NK-92 (cell line): ENCODE data around the gene RALA.
"Not testable (repeated sequence)": the region's sequence is repeated elsewhere in the genome, so short reads cannot be mapped to it uniquely, and the experiment has no call there.

Experiments used
- DNase-seq: peaks from one replicate; lab custom pipeline; 2025; ENCODE audit not compliant: unreplicated experiment; lab: John Stamatoyannopoulos, UW

RALA gene

DNA sequence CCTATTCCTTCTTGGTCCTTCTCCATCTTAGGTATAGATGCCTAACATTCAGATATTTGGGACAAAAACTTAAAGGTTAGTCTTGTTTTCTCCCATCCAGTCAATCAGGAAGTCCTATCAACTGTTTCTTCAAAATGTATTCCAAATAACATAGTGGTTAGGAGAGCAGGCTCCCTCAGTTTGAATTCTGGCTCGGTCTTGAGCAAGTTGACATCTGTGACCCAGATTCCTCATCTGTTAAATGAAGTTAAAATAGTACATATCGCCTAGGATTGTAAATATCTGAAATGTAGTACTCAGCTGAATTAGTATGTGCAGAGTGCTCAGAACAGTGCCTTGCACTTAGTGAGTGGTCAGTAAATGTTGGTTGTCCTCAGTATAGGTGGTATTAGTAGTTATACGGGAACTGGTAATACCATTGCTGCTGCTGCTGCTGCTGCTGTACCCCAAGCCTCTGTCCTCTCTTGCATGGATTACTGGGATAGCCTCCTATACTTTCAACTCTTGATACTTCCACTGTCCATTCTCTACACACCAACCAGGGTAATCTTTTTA lies 58.6 kb downstream of the RALA start:
- no peak for DNase-seq

DNA sequence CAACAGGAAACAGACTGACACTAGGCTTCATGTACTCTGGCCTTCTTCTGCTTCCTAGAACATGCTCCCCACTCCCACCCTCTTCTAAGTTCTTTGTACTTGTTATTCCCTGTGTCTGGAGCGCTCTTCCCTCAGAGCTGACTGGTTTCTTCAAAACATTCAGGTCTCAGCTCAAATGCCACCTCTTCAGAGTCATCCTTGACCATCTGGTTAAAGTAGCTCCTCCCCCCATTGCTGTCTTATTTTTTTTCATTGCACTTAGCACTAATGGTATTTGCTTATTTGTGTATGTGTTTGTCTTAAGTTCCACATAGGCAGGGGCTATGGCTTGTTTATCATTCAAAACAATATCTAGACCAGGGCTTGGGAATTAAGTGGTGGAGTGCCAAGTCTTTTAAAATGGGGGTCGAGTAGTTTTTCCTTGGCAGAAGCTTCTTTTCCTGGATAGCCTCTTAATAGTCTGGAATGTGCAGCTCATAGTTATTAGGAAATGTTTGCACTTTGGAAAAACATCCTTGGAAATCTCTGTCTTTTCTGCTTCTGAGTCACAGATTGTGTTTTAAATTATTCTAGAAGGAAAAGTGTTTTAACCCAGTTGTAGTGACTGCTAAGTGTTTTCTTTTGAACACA lies 60.0 kb downstream of the RALA start:
- no peak for DNase-seq

DNA sequence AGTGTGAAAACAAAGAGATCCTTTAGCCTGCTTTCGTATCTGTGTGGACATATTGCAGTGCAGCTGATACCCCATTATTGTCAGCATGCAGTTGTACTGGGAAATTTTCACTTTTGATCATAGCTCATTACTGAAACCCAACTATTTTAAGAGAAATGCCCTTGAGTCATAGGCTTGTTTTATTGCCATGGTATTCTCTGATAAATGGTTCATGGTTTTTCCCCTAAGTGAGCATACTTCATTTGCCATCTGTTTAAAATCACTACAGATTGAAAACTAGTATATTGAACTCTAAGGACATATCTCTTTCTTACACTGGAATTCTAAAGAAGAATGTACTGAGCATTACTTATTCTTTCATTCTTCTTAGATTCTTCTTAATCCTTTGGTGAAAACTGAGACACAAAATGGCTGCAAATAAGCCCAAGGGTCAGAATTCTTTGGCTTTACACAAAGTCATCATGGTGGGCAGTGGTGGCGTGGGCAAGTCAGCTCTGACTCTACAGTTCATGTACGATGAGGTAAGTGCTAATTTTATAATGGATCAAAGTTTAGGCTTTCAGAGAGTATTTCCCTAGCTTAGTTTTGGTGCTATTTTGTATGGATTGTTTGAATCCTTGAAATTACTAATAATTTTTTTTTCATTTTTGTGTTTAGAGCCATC lies 63.0 kb downstream of the RALA start:
- no peak for DNase-seq

DNA sequence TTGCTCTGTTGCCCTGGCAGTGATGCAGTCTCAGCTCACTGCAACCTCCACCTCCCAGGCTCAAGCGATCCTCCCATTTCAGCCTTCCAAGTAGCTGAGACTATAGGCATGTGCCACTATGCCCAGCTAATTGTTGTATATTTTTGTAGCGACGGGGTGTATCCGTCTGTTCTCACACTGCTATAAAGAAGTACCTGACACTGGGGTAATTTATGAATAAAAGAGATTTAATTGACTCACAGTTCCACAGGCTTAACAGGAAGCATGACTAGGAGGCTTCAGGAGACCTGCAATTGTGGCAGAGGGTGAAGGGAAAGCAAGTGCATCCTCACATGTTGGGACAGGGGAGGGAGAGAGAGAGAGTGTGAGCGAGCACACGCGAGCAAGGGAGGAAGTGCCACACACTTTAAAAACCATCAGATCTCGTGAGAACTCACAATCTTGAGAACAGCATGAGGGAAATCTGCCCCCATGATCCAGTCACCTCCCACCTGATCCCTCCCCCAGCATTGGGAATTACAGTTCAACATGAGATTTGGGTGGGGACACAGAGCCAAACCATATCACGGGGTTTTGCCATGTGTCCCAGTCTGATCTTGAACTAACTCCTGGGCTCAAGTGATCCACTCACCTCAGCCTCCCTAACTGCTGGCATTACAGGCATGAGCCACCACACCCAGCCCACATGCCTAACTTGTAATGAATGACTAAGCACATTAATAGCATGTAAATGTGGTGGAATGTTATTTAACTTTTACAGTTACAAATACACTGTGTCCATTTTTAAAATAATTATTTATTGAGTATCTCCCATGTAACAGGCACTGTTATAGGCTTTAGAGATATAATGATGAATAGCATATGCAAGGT lies 65.5 kb downstream of the RALA start:
- DNase-seq: no peak

DNA sequence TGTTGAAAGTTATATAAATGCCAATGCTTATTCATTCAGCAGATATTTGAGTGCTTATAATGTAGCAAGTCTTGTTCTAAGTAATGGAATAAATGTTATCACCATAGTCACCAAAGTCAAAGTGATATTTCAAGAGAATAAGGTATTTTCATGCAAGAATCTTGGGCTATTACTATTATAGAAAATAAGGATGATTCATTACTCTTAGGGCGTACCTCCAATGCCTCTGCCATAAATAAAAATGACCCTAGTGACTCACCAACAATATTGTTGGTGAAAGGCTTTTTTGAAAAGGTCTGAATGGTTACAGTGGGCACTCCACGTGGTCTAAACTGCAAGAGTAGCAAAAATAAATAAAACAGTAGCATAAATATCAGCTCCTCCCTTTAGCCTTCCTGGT lies 68.4 kb downstream of the RALA start:
- DNase-seq: no peak

DNA sequence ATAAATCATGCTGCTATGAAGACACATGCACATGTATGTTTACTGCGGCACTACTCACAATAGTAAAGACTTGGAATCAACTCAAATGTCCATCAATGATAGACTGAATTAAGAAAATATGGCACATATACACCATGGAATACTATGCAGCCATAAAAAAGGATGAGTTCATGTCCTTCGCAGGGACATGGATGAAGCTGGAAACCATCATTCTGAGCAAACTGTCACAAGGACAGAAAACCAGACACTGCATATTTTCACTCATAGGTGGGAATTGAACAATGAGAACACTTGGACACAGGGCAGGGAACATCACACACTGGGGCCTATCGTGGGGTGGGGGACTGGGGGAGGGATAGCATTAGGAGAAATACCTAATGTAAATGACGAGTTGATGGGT lies 69.7 kb downstream of the RALA start:
- DNase-seq: not testable (repeated sequence)

DNA sequence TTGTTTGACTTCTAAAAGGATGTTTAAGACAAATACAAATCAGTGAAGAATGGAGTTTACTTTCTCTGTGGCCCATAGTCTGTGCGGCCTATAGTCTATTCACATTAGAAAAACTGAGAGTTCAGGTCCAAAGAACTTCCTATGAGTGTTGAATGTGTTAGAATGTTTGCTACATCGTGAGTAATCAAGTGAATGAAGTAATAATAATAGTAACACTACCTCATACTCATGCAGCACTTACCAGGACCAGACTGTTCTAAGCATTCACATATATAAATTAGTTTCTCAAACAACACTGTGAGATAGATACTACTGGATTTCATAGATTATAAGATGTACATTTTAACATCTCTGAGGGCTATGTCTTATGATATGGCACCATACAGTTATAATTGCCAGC lies 70.4 kb downstream of the RALA start:
- no peak for DNase-seq

DNA sequence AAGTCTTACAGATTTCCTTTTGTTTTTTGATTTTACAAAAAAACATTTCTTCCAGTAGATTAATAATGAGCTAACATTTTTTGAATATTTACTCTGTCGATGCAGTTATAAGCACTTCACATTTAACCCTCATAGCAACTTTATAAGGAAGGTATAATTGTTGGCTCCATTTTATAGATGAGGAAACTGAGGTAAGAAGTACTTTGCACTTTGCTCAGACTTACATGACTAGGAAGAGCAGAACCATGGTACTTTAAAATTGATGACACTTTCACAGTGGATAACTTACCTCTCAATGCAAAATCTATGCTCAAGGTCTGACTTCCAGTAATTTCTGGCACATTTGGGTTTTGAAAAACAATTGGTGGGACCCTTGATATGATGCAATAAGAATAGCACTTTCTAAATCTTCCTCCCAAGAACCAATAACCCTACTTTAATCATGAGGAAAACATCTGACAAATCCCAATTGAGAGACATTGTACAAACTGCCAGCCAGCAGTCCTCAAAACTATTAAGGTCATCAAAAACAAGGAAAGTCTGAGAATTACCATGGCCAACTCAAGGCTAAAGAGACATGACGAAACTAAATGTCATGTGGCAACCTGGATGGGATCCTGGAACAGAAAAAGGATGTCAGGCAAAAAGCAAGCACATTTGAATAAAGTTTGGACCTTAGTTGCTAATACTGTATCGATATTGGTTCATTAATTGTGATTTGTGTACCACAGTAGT lies 72.6 kb downstream of the RALA start:
- no peak for DNase-seq

DNA sequence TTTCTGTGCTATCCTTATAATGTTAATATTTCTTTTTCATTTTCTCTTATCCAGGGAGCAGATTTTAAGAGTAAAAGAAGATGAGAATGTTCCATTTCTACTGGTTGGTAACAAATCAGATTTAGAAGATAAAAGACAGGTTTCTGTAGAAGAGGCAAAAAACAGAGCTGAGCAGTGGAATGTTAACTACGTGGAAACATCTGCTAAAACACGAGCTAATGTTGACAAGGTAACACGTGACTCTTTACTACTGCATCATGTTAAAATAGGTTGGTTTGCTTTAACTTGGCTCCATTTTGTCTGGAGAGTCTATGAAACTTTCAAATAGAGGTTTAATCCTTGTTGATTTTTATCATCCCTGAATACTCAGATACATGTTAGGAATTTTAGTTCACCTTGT lies 73.3 kb downstream of the RALA start:
- DNase-seq: no peak

DNA sequence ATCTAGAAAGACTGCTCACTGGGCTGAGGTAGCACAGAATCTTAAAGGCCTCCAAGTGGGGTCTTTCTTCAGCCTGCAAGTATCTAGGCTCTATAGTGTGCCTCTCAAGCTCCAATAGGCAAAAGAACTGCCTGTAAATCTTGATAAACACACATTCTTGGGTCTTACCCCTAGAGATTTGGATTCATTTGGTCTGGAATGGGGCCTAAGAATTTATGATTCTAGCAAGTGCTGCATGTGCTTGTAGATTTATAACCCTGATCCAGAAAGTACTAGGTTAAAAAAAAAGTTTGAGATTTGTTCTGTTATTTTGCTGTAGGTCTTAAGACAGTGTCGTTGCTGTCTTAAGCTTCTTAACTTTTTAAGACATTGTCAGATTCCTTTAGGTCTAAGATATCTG lies 74.1 kb downstream of the RALA start:
- no peak for DNase-seq

DNA sequence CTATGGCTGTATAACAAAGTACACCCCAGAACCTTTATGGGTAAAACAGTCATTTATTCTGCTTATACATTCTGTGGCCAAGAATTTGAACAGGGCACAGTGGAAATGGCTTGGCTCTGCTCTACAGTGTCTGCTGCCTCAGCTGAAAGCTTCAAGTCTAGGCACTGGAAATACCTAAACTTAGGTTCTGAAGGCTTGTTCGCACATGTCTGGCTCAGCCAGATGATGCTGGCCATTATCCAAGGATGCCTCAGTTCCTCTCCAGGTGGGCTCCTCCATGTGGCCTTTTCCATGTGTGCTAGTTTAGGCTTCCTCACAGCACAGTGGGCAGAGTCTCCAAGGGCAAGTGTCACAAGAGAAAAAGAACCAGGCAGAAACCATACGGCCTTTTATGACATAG lies 76.8 kb downstream of the RALA start:
- no peak for DNase-seq

DNA sequence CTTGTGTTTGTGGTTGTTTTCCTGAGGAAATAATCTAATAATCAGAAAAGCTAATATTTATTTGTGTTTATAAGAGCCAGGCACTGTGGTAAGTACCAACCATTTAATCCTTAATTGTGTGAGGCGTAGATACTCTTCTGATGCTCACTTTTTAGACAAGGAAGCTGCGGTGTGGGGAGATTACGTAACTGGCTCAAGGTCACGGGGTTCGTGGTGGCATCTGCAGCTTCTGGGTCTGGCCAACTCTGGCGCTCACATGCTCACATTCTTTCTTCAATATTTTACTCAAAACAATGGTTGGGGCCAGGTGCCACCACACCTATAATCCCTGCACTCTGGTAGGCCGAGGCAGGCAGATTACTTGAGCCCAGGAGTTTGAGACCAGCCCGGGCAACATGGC lies 77.6 kb downstream of the RALA start:
- no peak for DNase-seq

DNA sequence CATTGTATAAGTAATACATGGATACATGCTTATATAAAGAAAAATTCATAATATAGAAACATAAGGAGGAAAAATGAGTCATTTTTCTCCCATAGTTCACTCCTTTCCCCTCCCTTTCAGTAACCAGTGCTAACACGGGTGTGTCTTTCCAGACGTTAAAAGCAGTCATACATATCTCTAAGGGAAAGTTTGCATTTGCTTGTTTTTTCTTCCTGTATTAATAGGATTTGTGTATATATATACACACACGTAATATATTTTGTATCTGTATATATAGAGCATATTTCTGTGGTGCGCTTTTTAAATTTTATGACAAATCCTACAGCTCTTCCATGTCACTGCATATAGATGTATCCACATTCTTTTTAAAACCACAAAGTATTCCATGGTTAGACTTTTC lies 78.8 kb downstream of the RALA start:
- no peak for DNase-seq

DNA sequence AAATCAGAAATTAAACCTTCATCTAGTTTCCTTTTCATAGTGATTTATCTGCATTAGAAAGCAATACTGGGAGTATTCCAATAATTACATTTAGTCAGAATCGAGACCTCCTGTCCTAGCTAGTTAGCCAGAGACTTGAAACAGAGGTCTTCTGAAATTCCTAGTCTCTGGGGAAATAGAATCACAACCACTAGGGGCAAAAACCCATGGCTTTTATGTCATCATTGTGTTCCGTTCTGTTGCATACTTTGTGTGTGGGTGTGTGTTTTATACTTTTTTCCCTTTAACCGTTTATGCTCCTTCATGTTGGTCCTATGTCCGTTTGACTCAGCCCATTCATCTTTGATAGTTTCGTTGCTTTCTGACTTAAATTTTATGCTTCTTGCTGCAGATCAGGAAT lies 79.8 kb downstream of the RALA start:
- no peak for DNase-seq

DNA sequence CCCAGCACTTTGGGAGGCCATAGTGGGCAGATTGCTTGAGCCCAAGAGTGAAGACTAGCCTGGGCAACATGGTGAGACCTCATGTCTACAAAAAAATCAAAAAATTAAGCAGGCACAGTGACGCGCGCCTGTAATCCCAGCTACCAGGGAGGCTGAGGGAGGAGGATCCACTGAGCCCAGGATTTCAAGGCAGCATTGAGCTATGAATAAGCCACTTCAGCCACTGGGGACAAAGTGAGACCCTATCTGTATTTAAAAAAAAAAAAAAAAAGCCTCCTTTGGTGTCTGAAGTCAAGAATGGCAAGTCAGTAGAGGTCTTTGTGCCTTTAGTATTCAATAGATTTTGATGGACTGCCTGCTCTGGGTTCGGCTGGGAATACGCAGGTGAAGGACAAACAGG lies 85.7 kb downstream of the RALA start:
- no peak for DNase-seq

DNA sequence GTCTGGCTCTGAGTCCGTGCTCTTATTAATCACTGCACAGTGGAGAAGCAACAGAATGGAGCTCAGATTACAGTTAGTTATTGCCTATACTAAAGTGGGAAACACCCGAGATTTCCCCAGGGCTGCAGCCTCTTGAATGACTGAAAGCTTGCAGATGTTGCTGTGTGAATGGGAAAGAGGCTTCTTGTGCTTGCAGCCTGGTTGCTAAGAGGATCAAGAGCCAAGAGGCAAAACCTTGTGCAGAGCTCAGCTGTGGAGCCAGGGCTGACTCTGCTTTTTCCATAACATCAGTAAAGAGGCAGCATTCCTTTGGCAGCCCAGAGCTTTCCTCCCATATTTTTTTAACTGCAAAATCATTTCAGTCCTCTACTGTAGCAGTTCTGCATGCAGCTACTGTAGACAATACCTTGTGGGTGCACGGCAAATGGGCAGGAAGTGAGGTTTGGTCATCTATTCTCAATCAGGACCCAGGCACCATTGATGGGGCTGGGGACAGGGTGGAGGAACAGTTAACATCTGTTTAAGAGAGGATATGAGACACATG lies 86.5 kb downstream of the RALA start:
- no peak for DNase-seq

DNA sequence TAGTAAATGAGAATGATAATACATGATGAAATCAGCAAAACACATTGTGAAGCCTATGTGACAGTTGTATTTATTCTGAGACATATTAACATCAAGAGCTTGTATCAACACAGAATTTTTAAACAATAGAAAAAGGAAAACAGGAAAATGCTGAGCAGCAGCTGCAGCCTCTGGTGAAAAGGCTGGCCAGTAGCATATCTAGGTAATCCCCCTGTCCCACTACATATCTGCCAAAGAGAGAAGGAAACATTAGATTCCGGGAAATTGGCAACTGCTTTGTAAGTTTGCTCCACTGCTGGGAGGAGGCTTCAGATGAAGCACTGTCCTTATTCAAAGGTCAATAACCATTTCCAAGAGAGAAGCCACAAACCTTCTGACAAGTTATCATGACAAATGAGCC lies 89.4 kb downstream of the RALA start:
- no peak for DNase-seq

DNA sequence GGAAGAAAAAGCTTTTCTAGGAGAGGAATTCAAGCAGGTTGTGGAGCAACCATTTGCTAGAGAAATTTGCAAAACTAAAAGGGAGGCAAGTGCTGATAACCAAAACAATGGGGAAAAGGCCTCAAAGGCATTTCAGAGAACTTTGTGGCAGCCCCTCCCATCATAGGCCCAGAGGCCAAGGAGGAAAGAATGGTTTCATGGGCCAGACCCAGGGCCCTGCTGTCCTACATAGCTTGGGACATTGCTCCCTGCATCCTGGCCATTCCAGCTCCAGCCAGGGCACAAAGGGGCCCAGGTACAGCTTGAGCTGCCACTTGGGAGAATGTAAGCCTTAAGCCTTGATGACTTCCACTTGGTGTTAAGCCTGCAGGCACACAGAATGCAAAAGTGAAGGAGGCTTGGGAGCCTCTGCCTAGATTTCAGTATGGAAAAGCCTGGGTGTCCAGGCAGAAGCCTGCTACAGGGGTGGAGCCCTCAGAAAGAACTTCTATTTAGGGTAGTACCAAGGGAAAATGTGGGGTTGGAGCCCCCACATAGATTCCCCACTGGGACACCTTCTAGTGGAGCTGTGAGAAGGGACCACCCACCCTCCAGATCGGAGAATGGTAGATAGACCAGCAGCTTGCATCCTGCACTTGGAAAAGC lies 91.2 kb downstream of the RALA start:
- DNase-seq: no peak

DNA sequence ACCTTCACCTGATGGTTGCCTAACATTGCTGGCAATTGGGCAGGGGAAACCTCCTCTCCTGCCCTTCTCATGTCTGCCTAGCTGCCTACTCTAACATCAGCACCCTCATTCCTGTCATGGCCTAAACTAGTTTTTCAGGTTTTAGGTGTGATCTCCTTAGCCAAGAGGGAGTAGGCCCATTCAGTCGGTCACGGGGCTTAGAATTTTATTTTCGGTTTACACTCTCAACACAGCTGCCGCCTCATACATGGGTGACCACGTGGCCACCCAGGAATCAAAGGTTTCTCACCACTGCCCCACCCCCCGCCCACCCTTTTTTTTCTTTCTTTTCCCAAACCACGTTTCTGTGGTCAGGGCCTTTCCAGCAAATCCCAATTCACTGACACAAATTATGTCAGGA lies 97.2 kb downstream of the RALA start:
- no peak for DNase-seq

DNA sequence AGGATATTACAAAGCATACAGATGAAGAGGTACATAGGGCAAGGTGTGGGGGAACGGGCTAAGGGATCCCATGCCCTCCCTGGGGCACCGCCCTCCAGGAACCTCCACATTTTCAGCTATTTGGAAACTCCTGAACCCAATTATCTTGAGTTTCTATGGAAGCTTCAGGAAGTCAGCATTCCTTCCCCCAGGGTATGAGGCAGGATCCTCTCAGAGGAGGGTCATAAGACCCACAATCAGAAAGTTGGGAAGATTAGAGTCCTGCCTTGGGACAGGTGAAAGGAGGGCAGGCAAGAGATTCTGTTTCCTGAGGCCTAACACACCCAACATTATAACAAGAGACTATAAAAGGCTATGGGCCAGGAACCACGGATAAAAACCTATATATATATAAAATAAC lies 98.0 kb downstream of the RALA start:
- no peak for DNase-seq
